LHCN-M2 (cell line): Measurements from ENCODE around the gene ADAM33. TPM values are rescaled to one million over a fixed set of nuclear protein-coding genes. Genes with fewer than 3 reads are reported as not detected.

Experiments
- DNase-seq: peaks from one replicate; pipeline ENCODE4 v3.0.0-alpha.2; 2012; ENCODE audit warnings: low read depth
- total RNA-seq: library from RNA; depleted of rRNA; stranded (reverse); fragments of >200 nt; gene quantifications from 2 replicates; pipeline ENCODE4 v1.2.3, GENCODE V29; 2014; rRNA removed

Gene ADAM33
- total RNA-seq, 1 experiment from 2014 or later, result 0.11 TPM

GRCh38 chr20:3648951-3649350 is 32.9 kb downstream of the ADAM33 start:
- no peak for DNase-seq

- no peak for DNase-seq
Observed at GRCh38 chr20:3647473-3647872, 34.3 kb downstream of the ADAM33 start.

GRCh38 chr20:3646651-3647050 is 35.2 kb downstream of the ADAM33 start:
- DNase-seq, result no peak

- no peak for DNase-seq
Observed at GRCh38 chr20:3646067-3646440, 35.8 kb downstream of the ADAM33 start.

GRCh38 chr20:3645309-3646066 is 36.3 kb downstream of the ADAM33 start:
- DNase-seq, result no peak

- DNase-seq, result no peak
Observed at GRCh38 chr20:3640259-3640658, 41.6 kb downstream of the ADAM33 start.

- no peak for DNase-seq
Observed at GRCh38 chr20:3635346-3635745, 46.5 kb downstream of the ADAM33 start.

- DNase-seq, result no peak
Observed at GRCh38 chr20:3633913-3634478, 47.8 kb downstream of the ADAM33 start.

- no peak for DNase-seq
Observed at GRCh38 chr20:3632311-3633004, 49.4 kb downstream of the ADAM33 start.

- DNase-seq, result no peak
Observed at GRCh38 chr20:3631534-3631933, 50.3 kb downstream of the ADAM33 start.

GRCh38 chr20:3630429-3630828 is 51.4 kb downstream of the ADAM33 start:
- no peak for DNase-seq

- no peak for DNase-seq
Observed at GRCh38 chr20:3629893-3630292, 51.9 kb downstream of the ADAM33 start.

GRCh38 chr20:3628502-3629314 is 53.1 kb downstream of the ADAM33 start:
- DNase-seq, result no peak

- no peak for DNase-seq
Observed at GRCh38 chr20:3627476-3627875, 54.3 kb downstream of the ADAM33 start.

GRCh38 chr20:3622406-3622805 is 59.4 kb downstream of the ADAM33 start:
- DNase-seq, result no peak

GRCh38 chr20:3621111-3621510 is 60.7 kb downstream of the ADAM33 start:
- no peak for DNase-seq

Other genes with a start within 250 kb of the ADAM33 start
- gene ATRN, start 211.0 kb downstream of the ADAM33 start, total RNA-seq, result 19.9 and 23.8 TPM in 2 replicates
- not detected in 2 replicates for gene GFRA4, start 18.6 kb downstream of the ADAM33 start, total RNA-seq
- gene SIGLEC1, start 30.6 kb upstream of the ADAM33 start, total RNA-seq, result not detected in 2 replicates
- gene HSPA12B, start 50.7 kb upstream of the ADAM33 start, total RNA-seq, result not detected in 2 replicates
- gene ADISSP, start 85.7 kb upstream of the ADAM33 start, total RNA-seq, result 84.3 and 85.6 TPM in 2 replicates
- gene SPEF1, start 99.4 kb upstream of the ADAM33 start, total RNA-seq, result 0.46 and 0.71 TPM in 2 replicates
- gene CENPB, start 104.7 kb upstream of the ADAM33 start, total RNA-seq, result 163 and 173 TPM in 2 replicates
- 80.0 and 100 TPM in 2 replicates for gene CDC25B, start 114.3 kb upstream of the ADAM33 start, total RNA-seq
- gene AP5S1, start 138.5 kb upstream of the ADAM33 start, total RNA-seq, result 25.5 and 30.5 TPM in 2 replicates
- gene MAVS, start 164.8 kb upstream of the ADAM33 start, total RNA-seq, result 24.3 and 25.0 TPM in 2 replicates
- 53.8 and 67.5 TPM in 2 replicates for gene PANK2, start 207.4 kb upstream of the ADAM33 start, total RNA-seq